HG03025 (cell line): ENCODE measurements around the gene GPR84.

Experiments
- ATAC-seq: cut with Tn5 transposase; IDR thresholded peaks from one replicate; pipeline ENCODE4 v1.9.1; 2021; ENCODE audit warnings: mild to moderate bottlenecking, moderate library complexity; ENCODE audit not compliant: unreplicated experiment, low FRiP score

The GPR84 gene

DNA sequence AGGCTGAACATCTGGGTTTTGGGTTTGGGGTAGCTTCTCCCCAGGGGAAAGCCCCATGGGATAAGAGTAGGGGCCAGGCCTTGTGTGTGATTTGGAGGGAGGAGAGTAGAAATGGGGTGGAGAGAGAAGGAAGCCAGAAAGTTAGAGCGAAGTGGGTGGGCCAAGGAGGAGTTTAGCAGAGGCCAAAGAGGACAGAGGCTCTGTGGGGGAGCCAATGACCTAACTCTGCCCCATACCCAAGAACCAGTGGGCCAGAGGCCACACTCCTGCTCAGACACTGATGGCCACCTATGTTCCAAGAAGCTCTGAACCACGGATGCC, 10.9 kb upstream of the GPR84 start:
- ATAC-seq: no peak

DNA sequence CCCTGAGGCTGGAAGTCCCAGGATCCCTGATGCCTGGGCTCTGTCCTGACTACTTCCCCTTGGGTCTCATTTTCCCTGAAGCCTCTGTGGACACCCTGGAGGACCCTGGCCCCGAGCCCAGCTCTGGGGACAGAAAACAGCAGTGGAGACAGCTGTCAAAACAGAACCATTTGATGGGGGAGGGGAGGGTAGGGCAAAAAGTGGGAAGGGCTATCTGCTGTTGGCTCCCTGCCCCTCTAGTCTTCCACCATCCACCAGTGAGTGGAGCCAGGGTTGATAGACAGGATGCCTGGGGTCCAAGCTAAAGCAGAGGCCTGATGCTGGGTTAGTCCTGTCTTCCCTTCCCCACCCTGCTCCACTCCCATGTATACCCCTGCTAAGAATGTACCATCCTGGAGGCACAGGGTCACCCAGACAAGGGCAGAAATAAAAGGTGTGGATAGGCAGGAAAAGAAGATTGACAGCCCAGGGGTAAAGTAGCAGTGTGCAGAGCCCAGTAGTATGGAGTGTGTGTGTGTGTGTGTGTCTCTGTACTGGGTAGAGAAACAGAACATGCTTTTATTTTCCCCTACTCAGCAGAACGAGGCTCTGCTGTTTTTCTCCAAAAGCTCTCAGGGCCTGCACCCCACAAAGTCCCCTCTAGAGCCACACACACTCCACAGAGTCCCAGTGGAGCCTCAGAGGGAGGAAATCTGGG, 10.4 kb upstream of the GPR84 start:
- ATAC-seq: no peak

DNA sequence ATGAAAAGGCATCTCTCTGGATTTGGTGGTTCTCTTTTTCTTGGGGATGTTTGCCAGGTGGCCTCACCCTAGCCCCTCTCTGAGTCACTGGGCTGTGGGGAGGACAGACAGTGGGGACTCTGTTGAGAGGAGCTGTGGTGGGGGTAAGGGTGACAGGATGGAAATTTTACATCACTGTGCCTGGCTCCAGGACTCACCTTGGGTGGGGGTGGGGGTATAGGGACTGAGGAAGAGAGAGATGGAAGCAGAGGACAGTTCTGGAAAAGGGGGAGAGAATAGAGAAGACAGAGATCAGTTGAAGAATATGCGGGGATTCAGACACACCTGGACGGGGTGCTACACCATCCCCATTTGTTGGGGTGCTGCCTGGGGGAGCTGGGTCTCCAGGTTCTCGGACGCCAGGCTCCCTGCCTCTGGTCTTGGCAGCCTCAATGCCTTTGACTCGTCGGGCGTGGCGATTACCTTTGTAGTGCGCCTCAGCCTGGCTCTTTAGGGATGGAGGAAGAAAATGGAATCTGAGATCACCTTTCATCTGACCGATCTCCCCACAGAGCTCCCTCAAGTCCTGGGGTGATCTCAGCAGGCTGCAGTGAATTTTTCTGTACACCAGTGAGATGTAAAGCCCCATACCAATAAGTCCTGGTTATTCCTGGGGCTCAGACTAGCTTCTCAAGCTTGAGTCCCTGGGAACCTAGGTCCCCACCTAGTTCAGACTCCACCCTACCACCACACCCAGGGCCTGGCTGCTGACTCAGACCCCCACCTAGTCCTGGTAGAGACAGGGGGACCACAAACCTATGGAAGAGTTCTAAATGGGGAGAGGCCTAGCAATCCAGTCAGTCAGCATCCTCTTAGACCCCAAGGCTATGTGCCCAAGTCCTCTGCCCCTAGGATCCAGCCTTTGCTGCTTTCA, 9.6 kb upstream of the GPR84 start:
- ATAC-seq: no peak

DNA sequence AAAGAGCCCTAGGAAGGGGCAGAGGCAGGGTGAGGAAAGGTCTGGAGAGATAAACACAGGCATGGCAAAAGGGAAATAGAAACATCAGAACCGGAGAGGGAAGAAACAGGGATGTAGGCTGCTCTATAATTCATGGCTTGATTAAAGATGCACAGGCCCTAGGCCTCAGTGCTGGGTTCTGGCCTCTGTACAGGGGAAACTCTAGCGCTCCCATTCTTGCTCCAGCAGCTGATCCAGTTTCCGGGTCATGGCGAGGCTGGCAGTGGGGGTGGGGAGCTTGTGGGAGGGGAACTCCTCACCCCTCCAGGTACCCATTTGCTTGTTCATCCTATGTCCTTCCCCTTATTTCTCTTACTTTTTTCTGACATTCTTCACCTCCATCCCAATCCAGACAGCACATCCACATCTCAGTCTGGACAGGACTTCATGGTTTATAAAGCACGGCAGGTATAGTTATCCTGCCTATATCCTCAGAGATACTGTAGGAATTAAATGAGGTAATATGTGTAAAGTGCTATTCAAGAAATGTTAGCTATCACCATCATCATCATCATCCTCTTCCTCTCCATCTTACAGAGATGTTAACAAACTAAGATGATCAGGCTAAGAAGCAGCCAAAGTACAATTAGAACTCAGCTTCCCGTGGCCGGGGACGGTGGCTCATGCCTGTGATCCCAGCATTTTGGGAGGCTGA, 8.0 kb upstream of the GPR84 start:
- ATAC-seq: no peak

DNA sequence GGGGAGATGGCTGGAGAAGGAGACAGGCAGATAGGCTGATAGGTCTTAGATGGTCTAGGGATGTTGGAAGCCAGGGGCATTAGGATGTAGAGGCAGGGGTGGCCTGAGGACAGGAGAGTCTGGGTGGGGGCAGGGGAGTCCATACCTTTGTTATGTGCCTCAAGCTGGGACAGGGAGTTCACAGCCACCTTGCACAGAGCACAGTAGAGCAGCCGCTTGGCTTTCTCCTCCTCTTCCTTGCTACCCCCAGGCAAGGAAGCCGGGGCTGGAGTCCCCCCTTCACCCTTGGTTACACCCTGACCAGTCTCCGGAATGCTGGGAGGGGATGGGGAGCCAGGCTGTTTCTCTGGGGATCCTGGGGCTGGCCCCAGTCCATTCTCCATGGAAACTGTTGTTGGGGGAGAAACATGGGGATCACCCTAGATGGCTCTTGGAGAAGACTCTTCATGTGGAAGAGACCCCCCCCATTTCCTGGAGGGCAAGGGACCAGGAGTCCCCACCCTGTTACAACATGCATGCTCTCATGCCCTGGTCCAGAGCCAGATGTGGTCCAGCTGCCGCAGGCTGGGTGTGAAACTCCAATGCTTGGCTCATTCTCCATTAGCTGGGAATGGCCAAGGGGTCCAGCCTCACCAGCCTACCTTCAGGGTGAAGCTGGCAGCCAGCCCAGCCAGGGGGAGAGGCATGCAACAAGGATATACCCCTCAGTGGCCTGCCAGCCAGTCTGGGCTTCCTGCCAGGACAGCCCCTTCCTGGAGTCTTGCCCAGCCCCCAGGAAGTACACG, 7.2 kb upstream of the GPR84 start:
- ATAC-seq: no peak

DNA sequence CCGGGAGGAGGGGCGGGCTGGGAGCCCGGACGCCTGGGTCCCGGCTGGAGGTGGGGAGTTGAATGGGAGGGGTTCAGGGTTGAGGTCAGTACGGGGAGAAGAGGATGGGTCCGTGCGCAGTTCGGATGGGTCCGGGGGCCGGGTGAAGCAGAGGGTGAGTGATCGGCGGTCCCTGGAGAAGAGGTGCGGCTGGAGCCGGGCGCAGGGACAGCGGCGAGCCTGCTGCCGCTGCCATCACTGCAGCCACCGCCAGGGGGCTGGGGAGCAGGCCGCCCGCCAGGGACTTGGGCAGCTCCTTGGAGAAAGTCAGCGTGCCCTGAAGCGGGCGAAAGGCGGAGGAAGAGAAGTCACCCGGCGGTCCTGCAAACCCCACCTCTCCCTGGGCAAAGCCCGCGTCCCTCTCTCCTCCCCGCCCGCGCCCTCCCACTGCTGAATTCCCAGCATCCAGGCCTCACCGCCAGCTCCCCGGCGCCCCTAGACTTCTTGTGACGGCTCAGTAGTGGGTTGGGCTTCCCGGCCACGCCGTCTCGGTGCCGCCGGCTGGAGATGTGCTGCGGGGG, 6.0 kb upstream of the GPR84 start:
- peak; percentile 43 for ATAC-seq

DNA sequence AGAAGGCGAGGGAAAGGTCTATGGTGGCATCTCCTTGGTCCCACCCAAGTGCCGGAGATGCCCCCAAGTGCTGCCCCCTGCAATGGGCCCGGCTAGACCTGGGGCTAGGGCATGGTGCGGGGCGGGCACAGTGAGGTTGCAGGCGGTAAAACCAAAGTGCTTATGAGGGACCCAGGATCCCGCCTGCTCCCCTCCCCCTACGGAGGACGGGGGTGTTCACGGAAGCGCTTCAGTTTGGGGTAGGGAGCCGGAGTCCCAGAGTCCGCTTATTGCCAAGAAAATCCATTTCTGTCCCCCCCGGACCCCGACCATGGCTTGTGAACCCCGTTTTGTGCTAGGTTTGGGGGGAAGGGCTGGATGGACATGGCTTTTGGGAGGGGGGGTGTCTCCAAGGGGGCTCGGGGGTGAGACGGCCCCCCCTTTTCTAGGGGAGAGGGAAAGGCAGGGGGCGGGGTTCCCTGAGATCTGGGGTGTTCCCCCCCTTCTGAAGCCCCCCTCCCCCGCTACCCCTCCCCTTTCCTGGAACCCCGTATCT, 5.4 kb upstream of the GPR84 start:
- ATAC-seq: no peak

DNA sequence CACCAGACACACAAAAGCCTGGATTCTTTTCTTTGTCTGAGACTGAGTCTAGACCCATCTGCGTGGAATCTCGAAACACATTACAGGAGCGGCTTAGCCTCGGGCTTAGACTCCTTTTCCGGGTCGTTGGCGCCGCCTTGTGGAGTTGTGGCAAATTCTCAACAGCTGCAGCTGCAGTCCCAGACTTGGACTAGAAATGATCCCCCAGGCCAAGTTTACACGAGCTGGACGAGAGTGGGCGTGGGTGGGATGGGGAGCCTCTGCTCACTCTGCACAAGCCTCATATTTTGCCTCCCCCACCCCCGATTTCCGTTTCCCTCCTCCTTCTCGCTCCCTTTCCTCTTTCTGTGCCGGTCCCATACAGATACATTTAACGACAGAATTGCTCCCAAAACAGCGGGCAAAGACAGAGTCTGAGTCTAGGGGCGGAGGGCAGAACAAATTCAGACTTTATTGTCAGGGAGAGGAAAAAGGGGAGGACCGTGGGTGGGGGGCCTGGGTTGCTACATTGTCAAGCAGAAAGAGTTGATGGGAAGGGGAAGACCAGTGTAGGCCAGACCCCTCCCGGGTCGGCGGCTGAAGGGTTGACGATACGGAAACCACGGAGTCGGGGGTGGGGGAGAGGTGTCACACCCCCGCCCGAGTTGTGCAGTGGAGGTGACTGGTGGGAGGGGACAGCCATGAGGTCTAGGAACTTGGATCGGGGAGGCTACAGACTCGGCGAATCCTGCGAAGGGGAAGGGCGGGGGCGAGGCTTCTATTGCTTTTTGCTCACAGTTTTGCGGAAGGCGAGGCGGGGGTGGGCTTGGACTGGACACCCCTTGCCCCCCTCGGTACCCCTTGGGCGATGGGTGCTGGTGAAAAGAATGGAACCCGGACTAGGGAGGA, 4.7 kb upstream of the GPR84 start:
- no peak for ATAC-seq

DNA sequence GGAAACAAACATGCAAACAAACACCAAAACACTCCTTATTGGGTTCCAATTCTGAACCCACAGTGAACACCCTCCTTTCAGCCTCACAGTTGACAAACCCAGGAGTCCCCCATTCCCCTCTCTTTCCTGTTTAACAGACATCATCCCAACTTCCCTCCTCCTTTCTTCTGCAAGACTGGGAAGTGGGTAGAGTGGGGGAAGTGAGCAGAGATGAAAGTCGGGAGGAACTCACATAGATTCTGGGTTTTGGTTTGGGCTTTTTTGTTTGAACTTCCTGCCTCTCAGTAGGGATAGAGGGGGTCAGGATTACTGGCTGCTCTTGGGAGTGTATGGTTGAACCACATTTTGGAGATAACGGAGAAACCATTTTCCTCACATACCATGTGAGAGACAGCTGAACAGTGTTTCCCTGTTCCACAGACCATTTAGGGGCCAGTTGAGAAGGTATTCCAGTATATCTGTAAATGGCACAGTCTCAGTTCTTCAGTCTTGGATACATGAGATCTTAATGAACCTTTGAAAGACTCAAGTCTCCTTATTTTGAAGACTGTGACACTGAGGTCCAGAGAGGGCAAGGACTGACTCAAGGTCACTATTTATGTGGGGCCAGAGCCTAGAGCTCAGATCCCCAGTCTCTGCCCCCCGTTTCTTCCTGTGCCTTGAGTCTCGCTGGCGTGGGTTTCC, 3.9 kb upstream of the GPR84 start:
- no peak for ATAC-seq

DNA sequence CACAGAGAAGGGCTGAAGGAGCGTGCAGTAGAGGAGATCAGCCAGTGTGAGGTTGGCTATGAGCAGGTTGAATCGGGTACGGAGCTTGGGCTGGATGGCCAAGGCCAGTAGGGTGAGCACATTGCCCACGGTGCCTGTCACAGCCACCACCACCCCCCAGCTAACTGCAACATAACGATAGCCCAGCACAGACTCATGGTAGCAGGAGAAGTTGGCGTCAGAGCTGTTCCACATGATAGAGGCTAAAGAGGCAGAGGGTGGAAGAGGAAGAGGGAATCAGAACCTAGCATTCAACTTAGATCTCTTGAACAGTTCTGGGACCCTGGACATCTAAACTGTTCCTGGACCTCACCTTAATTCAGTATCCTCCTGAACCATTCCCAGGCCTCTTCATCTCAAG, 668 bp downstream of the GPR84 start:
- ATAC-seq: no peak

DNA sequence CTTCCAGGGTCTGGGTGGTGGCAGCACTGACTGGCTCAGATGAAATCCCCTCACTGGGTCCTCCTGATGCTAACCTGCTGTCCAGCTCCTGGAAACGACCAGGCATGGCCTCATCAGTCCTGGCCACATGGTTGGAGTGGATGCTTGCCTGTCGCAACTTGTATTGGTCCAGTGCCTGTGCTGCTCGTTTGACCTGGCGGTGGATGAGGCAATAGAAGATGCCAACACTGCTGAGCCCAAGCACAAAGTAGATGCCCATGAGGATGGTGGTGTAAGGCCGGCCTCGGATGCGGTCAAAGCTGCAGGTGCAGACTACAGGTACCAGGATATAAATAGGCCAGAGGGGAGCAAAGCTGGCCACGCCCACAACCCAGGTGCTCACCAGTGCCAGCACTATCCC, 1.2 kb downstream of the GPR84 start:
- no peak for ATAC-seq

DNA sequence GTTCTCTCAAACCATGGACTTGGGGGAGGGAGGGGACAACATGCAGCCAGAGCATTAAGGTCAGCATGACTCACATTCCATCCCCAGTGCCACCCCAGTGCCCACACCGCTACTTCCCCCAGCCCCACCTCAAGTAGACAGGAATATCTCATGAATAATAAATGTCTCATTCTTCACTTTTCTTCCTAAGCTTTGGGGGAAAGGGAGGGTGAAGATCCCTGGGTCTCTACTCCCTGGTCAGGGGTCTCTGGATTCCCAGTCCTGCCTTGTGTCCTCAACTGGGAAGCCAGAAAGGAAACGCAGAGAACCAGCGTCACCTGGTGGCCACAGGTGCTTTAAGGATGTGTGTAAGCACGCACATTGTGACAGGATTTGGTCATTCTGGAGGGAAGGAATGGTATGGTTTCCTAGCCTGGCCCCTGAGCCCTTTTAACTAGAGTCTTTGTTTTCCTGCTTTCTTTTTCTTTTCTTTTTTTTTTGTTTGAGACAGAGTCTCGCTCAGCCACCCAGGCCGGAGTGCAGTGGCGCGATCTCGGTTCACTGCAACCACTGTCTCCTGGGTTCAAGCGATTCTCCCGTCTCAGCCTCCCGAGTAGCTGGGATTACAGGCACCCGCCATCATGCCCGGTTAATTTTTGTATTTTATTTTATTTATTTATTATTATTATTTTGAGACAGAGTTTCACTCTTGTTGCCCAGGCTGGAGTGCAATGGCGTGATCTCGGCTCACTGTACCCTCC, 3.4 kb downstream of the GPR84 start:
- no peak for ATAC-seq

DNA sequence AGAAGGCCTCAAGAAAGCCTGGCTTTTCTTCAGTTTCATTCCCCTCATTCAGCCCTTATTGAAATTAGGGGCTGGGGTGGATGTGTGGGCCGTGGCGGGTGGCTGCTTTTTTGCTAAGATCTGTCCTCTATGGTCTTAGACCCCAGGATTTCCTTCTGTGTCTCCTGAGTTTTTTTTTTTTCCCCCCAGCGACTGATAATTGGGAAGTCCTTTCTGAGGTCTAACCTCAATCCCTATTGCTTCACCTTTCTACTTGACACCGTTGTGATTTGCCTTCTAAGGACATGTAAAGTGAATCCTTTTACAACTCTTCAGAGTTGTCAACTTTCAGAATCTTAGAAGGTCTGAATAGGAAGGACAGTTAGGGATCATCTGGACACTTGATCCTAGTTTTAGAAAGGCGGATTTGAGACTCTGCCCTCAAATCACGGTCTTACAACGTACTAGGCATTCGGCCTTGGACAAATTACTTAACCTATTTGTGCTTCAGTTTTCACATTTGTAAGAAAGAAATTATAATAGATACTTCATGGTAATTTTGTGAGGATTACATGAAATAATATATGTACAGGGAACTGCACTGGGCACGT, 4.4 kb downstream of the GPR84 start:
- no peak for ATAC-seq

DNA sequence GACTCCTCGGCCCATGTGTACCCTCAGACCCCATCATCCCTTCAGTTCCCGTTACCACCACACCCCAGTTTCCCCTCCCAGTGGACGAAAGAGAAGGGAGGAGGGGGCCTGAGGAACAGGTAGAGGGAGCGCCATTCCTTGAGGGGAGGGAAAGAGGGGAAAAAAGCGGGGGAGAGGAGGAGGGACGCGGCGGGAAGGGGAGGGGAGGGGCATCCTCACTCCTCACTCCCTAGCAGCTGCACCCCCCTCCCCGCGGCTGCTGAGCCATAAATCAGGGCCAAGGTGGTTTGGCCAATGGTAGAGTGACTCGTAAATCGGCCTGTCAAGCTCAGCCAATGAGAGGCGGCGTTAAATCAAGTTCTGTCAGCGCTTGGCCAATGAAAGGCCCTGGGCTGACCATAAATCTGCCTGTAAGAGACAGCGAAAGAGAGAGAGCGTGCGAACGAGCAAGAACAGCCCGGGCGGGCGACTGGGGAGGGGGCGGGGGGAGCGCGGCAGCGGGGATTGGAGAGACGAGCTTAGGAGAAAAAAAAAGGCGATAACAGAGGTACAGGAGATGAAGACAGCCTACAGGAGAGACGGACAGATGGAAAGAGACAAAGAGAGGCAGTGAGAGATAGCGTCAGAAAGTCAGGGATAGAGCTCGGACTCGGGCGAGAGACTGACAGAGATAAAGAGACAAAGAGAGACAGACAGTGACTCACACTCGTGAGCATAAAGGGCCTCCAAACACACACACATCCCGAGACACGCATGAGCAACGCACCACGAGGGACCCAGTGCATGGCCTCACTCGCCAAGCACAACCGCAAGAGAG, 5.1 kb downstream of the GPR84 start:
- peak; percentile 96 for ATAC-seq

DNA sequence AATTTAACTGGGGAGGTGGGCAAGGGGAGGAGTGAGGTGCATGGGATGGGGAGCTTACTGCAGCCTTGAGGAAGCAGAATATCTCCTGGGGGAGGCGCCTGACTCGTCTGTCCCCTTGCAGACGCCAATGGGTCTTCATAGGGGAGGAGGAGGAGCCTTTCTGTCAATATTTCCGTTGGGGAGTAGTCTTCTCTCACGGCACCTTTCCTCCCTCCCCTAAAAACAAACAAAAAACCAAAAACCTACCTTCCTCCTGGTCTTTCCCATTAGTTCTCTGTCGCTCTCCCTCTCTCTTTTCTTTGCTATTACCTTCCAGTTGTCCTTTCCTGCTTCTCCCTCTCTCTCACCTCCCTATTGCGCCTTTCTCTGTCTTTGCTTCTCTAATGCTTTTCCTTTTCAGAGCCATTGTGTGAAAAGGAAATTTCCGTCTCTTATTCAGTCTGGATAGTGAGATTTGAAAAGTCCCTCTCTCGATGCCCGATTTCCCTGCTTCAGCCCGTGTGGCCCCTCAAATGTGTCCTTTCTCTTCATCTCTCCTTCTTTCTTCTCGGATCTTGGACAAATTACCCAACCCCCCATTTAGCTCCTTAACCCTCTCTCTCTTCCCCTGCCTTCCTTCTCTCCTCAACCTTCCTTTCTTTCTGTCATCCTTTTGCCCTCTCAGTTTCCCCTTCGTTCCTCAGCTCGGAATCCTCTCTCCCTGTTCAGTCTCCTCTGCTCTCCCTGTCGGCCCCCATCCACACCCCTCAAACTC, 5.9 kb downstream of the GPR84 start:
- no peak for ATAC-seq
